Smooth muscle cell (in vitro differentiated cells): ENCODE data around the gene MAP7D2. TPM values are rescaled to one million over a fixed set of nuclear protein-coding genes. Genes with fewer than 3 reads are reported as not detected.
"Not testable (repeated sequence)": the region's sequence is repeated elsewhere in the genome, so short reads cannot be mapped to it uniquely, and the experiment has no call there.

Source experiments
- DNase-seq: peaks from one replicate; lab custom pipeline; 2025; ENCODE audit not compliant: unreplicated experiment; lab: John Stamatoyannopoulos, UW
- H2AFZ ChIP-seq: fragments of 200-600 bp; sonication (generic); 2 replicates; pipeline ENCODE4 v1.6.0; 2016; ENCODE audit warnings: antibody characterized with exemption, low read depth, mild to moderate bottlenecking
- H3F3A ChIP-seq: fragments of 200-600 bp; sonication (generic); 2 replicates; pipeline ENCODE4 v1.6.0; 2017; ENCODE audit warnings: antibody characterized with exemption, low read depth
- H3K27ac ChIP-seq: fragments of 200-600 bp; sonication (generic); 2 replicates; pipeline ENCODE4 v1.5.1; 2016; ENCODE audit warnings: low read depth, mild to moderate bottlenecking
- H3K27me3 ChIP-seq: fragments of 200-600 bp; sonication (generic); 2 replicates; pipeline ENCODE4 v1.6.1; 2016; ENCODE audit warnings: low read depth, mild to moderate bottlenecking
- H3K36me3 ChIP-seq: fragments of 200-600 bp; sonication (generic); 2 replicates; pipeline ENCODE4 v1.5.1; 2016; ENCODE audit warnings: low read depth
- H3K4me1 ChIP-seq: fragments of 200-600 bp; sonication (generic); 2 replicates; pipeline ENCODE4 v1.5.1; 2016; ENCODE audit warnings: low read depth
- H3K4me2 ChIP-seq: fragments of 200-600 bp; sonication (generic); 2 replicates; pipeline ENCODE4 v1.6.0; 2016; ENCODE audit warnings: mild to moderate bottlenecking
- H3K4me3 ChIP-seq: fragments of 200-600 bp; sonication (generic); 2 replicates; pipeline ENCODE4 v1.5.1; 2016; ENCODE audit warnings: mild to moderate bottlenecking
- H3K79me2 ChIP-seq: fragments of 200-600 bp; sonication (generic); 2 replicates; pipeline ENCODE4 v1.6.0; 2016; ENCODE audit warnings: low read depth, mild to moderate bottlenecking
- H3K9ac ChIP-seq: fragments of 200-600 bp; sonication (generic); 2 replicates; pipeline ENCODE4 v1.6.0; 2016; ENCODE audit warnings: low read depth
- H3K9me3 ChIP-seq: fragments of 200-600 bp; sonication (generic); replicated peaks from 2 replicates; pipeline ENCODE4 v1.5.1; 2016; ENCODE audit warnings: low read depth
- H4K20me1 ChIP-seq: fragments of 200-600 bp; sonication (generic); 2 replicates; pipeline ENCODE4 v1.6.0; 2016; ENCODE audit warnings: low read depth
- WGBS: methylation state at CpG from one replicate; pipeline ENCODE4 v1.1.7; 2016; ENCODE audit warnings: low lambda C conversion rate; 5-methylcytosine and 5-hydroxymethylcytosine counted together
- polyA plus RNA-seq: library from polyadenylated mRNA; unstranded; fragments of >200 nt; fragmentation: Nextera tagmentation; extraction: Ambion mirVana; gene quantifications from 2 replicates; pipeline ENCODE4 v1.2.1, GENCODE V29; 2016
- total RNA-seq: library from RNA; depleted of rRNA; stranded (reverse); fragments of >200 nt; gene quantifications from 2 replicates; pipeline ENCODE4 v1.2.3, GENCODE V29; 2014
- TF ChIP-seq, protein P1 (sequence below): fragments of 200-600 bp; sonication (generic); IDR thresholded peaks from 2 replicates; pipeline ENCODE4 v1.5.1; 2017; ENCODE audit warnings: borderline replicate concordance, mild to moderate bottlenecking, antibody characterized with exemption; ENCODE audit not compliant: insufficient read depth, poor library complexity, severe bottlenecking

The MAP7D2 gene
- total RNA-seq (0.09 and 0.18 TPM in 2 replicates), polyA plus RNA-seq (1.7 TPM in 1 of 2 replicates, not detected in the other)

- Histone ChIP-seq H3K27me3 (peaks cover 30% of the 10 kb centered on the region), H3K9me3 (no peaks in the 10 kb centered on the region), H3K4me3 (peak within 1 kb of the TSS; percentile 39), H4K20me1 (no peaks in the 10 kb centered on the region), H3K9ac (no peak within 1 kb of the TSS), H3K27ac (no peak within 1 kb of the TSS), H3K4me1 (no peaks in the 10 kb centered on the region), H3K36me3 (no peaks in the 10 kb centered on the region), H3K79me2 (no peaks in the 10 kb centered on the region), H3F3A (no peaks in the 10 kb centered on the region), H3K4me2 (peak within 1 kb of the TSS; percentile 76), H2AFZ (no peak within 1 kb of the TSS)
- no peak for DNase-seq
- WGBS, result 62% methylated on average over 74 of the region's 91 CpGs
- TF ChIP-seq, protein P1, sequence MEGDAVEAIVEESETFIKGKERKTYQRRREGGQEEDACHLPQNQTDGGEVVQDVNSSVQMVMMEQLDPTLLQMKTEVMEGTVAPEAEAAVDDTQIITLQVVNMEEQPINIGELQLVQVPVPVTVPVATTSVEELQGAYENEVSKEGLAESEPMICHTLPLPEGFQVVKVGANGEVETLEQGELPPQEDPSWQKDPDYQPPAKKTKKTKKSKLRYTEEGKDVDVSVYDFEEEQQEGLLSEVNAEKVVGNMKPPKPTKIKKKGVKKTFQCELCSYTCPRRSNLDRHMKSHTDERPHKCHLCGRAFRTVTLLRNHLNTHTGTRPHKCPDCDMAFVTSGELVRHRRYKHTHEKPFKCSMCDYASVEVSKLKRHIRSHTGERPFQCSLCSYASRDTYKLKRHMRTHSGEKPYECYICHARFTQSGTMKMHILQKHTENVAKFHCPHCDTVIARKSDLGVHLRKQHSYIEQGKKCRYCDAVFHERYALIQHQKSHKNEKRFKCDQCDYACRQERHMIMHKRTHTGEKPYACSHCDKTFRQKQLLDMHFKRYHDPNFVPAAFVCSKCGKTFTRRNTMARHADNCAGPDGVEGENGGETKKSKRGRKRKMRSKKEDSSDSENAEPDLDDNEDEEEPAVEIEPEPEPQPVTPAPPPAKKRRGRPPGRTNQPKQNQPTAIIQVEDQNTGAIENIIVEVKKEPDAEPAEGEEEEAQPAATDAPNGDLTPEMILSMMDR, result no peak
These were observed at the start of gene MAP7D2 for GRCh38 chrX:20116577-20117240. MAP7D2 (minus strand) TSS chrX:20116907; CDS start chrX:20116879, 28 bp downstream.

- DNase-seq, H3K9me3 ChIP-seq, H3K4me1 ChIP-seq, H3K9ac ChIP-seq, H3K27ac ChIP-seq, H4K20me1 ChIP-seq, H2AFZ ChIP-seq, H3F3A ChIP-seq, H3K4me2 ChIP-seq, H3K36me3 ChIP-seq, H3K4me3 ChIP-seq, H3K79me2 ChIP-seq, H3K27me3 ChIP-seq: not testable (repeated sequence)
These were observed 45.8 kb upstream of the MAP7D2 start for GRCh38 chrX:20162516-20162915.

DNA sequence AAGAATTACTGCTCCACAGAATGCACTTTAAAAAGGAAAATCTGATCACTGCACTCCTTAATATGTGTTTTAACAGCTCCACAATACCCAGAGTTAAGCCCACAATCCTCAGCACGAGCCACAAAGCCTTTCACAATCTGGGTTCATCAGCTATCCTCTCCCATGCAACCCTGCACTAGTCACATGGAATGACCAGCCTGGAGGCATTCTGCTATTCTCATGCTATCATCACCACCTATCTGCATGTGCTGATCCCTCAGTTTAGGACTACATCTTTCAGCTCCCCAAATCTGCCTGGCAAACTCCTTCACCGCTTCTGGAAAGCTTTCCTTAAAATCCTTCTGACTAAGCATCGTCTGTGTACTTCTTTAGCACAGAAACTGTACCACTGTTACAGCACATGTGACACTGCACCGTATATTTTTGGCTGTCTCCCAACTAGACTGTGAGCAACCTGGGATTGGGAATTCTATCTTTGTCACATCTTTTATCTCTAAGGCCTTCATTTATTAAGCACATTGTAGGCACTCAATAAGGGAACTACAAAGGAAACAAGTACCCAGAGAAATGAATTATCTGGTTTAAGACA is 43.2 kb upstream of the MAP7D2 start:
- WGBS, result 72% methylated on average over 4 of the region's 4 CpGs
- Histone ChIP-seq H3K27me3 (no peaks in the 10 kb centered on the region), H3K9ac (no peak overlapping the region), H3K36me3 (peaks cover 1% of the 10 kb centered on the region), H3F3A (no peaks in the 10 kb centered on the region), H2AFZ (no peak overlapping the region), H3K27ac (no peak overlapping the region), H3K79me2 (no peaks in the 10 kb centered on the region), H3K4me2 (no peak overlapping the region), H3K9me3 (no peaks in the 10 kb centered on the region), H3K4me1 (no peaks in the 10 kb centered on the region), H4K20me1 (no peaks in the 10 kb centered on the region), H3K4me3 (no peak overlapping the region)
- TF ChIP-seq, protein P1, result no peak
- DNase-seq, result no peak

DNA sequence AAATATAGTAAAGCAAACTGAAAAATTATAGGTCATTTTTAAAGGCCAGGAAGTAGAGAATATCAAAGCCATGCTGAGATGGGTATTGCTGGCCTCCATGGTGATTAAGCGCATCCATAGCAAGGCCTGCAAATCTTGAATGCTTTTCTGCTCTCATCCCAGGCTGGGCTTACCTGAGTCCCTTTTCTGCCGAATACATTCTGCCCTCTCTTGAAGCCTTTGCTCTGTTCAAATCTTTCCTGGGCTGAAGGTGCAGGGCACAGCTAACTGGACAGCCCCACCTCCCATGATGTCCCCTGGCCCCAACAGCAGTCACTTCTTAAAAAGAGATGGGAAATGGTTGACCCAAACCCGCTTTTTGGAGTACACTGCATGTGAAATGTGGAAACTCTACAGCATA is 35.0 kb upstream of the MAP7D2 start:
- Histone ChIP-seq H3K4me1 (no peaks in the 10 kb centered on the region), H3K36me3 (peaks cover 7% of the 10 kb centered on the region), H2AFZ (no peak overlapping the region), H3K4me2 (no peak overlapping the region), H3K9me3 (peaks cover 6% of the 10 kb centered on the region), H4K20me1 (no peaks in the 10 kb centered on the region), H3K27me3 (no peaks in the 10 kb centered on the region), H3K27ac (no peak overlapping the region), H3F3A (no peaks in the 10 kb centered on the region), H3K9ac (no peak overlapping the region), H3K79me2 (no peaks in the 10 kb centered on the region), H3K4me3 (no peak overlapping the region)
- 87% methylated on average over 3 of the region's 3 CpGs for WGBS
- DNase-seq, result no peak
- TF ChIP-seq, protein P1, result no peak
